WTC11 (cell line): ENCODE measurements around the gene SAMD5.

Experiments
- AFF4 ChIP-seq: sonication (generic); formaldehyde crosslinking; IDR thresholded peaks from 2 replicates; pipeline ENCODE4 v1.8.1; 2023; ENCODE audit warnings: mild to moderate bottlenecking, missing genetic modification reagents, borderline replicate concordance
- ATF2 ChIP-seq: sonication (generic); formaldehyde crosslinking; IDR thresholded peaks from 2 replicates; pipeline ENCODE4 v1.8.1; 2022; ENCODE audit warnings: low read depth, missing genetic modification reagents, borderline replicate concordance
- CTCF ChIP-seq: fragments of 200-600 bp; IDR thresholded peaks from 2 replicates; pipeline ENCODE4 v1.8.0; 2022; ENCODE audit warnings: antibody characterized with exemption
- E2F1 ChIP-seq: sonication (generic); formaldehyde crosslinking; IDR thresholded peaks from 2 replicates; pipeline ENCODE4 v1.8.0; 2022; ENCODE audit warnings: mild to moderate bottlenecking, missing genetic modification reagents
- ETV6 ChIP-seq: sonication (generic); formaldehyde crosslinking; IDR thresholded peaks from 2 replicates; pipeline ENCODE4 v1.8.1; 2022; ENCODE audit warnings: mild to moderate bottlenecking, missing genetic modification reagents
- MAX ChIP-seq: sonication (generic); formaldehyde crosslinking; IDR thresholded peaks from 2 replicates; pipeline ENCODE4 v1.8.0; 2022; ENCODE audit warnings: mild to moderate bottlenecking, missing genetic modification reagents
- MLX ChIP-seq: sonication (generic); formaldehyde crosslinking; IDR thresholded peaks from 2 replicates; pipeline ENCODE4 v1.8.1; 2023; ENCODE audit warnings: mild to moderate bottlenecking, missing genetic modification reagents, moderate library complexity
- NR2C2 ChIP-seq: sonication (generic); formaldehyde crosslinking; IDR thresholded peaks from 2 replicates; pipeline ENCODE4 v1.8.0; 2022; ENCODE audit warnings: mild to moderate bottlenecking, missing genetic modification reagents
- TCF7 ChIP-seq: sonication (generic); formaldehyde crosslinking; IDR thresholded peaks from 2 replicates; pipeline ENCODE4 v1.8.0; 2022; ENCODE audit warnings: mild to moderate bottlenecking, low read depth, missing genetic modification reagents, moderate library complexity
- TEAD4 ChIP-seq: sonication (generic); formaldehyde crosslinking; IDR thresholded peaks from 2 replicates; pipeline ENCODE4 v1.8.0; 2022; ENCODE audit warnings: mild to moderate bottlenecking, missing genetic modification reagents
- USF2 ChIP-seq: sonication (generic); formaldehyde crosslinking; IDR thresholded peaks from 2 replicates; pipeline ENCODE4 v1.8.1; 2023; ENCODE audit warnings: mild to moderate bottlenecking, missing genetic modification reagents, moderate library complexity
- ZBTB43 ChIP-seq: sonication (generic); formaldehyde crosslinking; IDR thresholded peaks from 2 replicates; pipeline ENCODE4 v1.8.1; 2023; ENCODE audit warnings: mild to moderate bottlenecking, missing genetic modification reagents
- ZMAT4 ChIP-seq: fragments of 250-450 bp; sonication (Bioruptor Pico); IDR thresholded peaks from 2 replicates; pipeline ENCODE4 v1.9.0; 2021; ENCODE audit warnings: mild to moderate bottlenecking

GRCh38 chr6:147563472-147563871 lies 55.0 kb downstream of the SAMD5 start:
- no peak for TF ChIP-seq CTCF
- TF ChIP-seq TEAD4 (CRISPR knock-in tag): no peak
- TF ChIP-seq MLX (CRISPR knock-in tag): no peak
- no peak for TF ChIP-seq ATF2 (CRISPR knock-in tag)
- TF ChIP-seq TCF7: no peak
- TF ChIP-seq ZMAT4 (CRISPR knock-in tag): no peak
- no peak for TF ChIP-seq NR2C2 (CRISPR knock-in tag)
- no peak for TF ChIP-seq ZBTB43 (CRISPR knock-in tag)
- no peak for TF ChIP-seq ETV6 (CRISPR knock-in tag)
- TF ChIP-seq USF2 (CRISPR knock-in tag): no peak
- no peak for TF ChIP-seq MAX (CRISPR knock-in tag)
- no peak for TF ChIP-seq E2F1 (CRISPR knock-in tag)
- TF ChIP-seq AFF4 (CRISPR knock-in tag): no peak
